ENCODE data around the gene CCDC172. TPM values are rescaled to one million over a fixed set of nuclear protein-coding genes. Genes with fewer than 3 reads are reported as not detected.

CCDC172 gene
- total RNA-seq, 1 donor from 2014 or later, result not detected

GRCh38 chr10:116331815-116332214 is 7.6 kb downstream of the CCDC172 start:
- H3K27me3 ChIP-seq, result no peaks in the 10 kb centered on the region
- Mint-ChIP-seq H3K27me3 (ENCODE audit: insufficient read depth, low read depth) (no peaks in the 10 kb centered on the region), H3K36me3 (no peaks in the 10 kb centered on the region), H3K4me1 (no peaks in the 10 kb centered on the region), H3K9me3 (no peaks in the 10 kb centered on the region), H3K27ac (no peak overlapping the region), H3K4me3 (no peak overlapping the region)
- no peak overlapping the region for H3K4me2 ChIP-seq
- no peaks in the 10 kb centered on the region for H3K36me3 ChIP-seq
- H3K4me3 ChIP-seq, result no peak overlapping the region
- no peak for DNase-seq (ENCODE audit: low spot score)
- no peaks in the 10 kb centered on the region for H3K9me3 ChIP-seq (ENCODE audit: low read depth)
- no peaks in the 10 kb centered on the region for H3K4me1 ChIP-seq
- no peak overlapping the region for H3K27ac ChIP-seq
- TF ChIP-seq EZH2 (IDR thresholded peaks at IDR 0.05) (no peak), EZH2phosphoT487 (IDR thresholded peaks at IDR 0.05) (no peak)
- TF ChIP-seq, protein P1, sequence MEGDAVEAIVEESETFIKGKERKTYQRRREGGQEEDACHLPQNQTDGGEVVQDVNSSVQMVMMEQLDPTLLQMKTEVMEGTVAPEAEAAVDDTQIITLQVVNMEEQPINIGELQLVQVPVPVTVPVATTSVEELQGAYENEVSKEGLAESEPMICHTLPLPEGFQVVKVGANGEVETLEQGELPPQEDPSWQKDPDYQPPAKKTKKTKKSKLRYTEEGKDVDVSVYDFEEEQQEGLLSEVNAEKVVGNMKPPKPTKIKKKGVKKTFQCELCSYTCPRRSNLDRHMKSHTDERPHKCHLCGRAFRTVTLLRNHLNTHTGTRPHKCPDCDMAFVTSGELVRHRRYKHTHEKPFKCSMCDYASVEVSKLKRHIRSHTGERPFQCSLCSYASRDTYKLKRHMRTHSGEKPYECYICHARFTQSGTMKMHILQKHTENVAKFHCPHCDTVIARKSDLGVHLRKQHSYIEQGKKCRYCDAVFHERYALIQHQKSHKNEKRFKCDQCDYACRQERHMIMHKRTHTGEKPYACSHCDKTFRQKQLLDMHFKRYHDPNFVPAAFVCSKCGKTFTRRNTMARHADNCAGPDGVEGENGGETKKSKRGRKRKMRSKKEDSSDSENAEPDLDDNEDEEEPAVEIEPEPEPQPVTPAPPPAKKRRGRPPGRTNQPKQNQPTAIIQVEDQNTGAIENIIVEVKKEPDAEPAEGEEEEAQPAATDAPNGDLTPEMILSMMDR (IDR thresholded peaks at IDR 0.05), result no peak
- H3K9ac ChIP-seq, result no peak overlapping the region
- no peaks in the 10 kb centered on the region for H3F3A ChIP-seq (ENCODE audit: low read depth)
- H4K20me1 ChIP-seq (ENCODE audit: low read depth), result no peaks in the 10 kb centered on the region
- no peak overlapping the region for H2AFZ ChIP-seq (replicated peaks)
- H3K79me2 ChIP-seq (ENCODE audit: low read depth), result no peaks in the 10 kb centered on the region

DNA sequence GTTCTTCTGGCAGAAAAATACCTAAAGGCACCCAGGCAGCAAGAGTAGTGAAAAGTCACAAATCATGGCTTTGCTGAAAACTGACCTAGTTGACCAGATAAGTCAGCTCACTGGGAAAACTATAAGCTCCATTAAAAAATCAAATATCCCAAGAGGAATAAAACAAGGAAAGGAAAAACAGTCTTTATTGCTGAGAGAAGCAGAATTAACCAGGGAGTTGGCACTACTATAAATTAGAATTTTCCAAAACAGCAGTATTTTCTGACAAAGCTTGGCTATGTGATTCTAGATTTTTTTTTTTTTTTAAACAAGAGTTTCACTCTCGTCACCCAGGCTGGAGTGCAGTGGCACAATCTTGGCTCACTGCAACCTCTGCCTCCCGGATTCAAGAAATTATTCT is 12.6 kb downstream of the CCDC172 start:
- no peaks in the 10 kb centered on the region for H3F3A ChIP-seq (ENCODE audit: low read depth)
- no peaks in the 10 kb centered on the region for H3K4me1 Mint-ChIP-seq

GRCh38 chr10:116352125-116352524 is 27.9 kb downstream of the CCDC172 start:
- Histone ChIP-seq H3K79me2 (ENCODE audit: low read depth) (no peaks in the 10 kb centered on the region), H3K4me2 (no peak overlapping the region), H3K9ac (no peak overlapping the region), H3K9me3 (ENCODE audit: low read depth) (no peaks in the 10 kb centered on the region), H2AFZ (replicated peaks) (no peak overlapping the region), H3K36me3 (no peaks in the 10 kb centered on the region), H3K4me3 (no peak overlapping the region), H3F3A (ENCODE audit: low read depth) (no peaks in the 10 kb centered on the region), H3K27ac (no peak overlapping the region), H3K4me1 (peaks cover 7% of the 10 kb centered on the region), H3K27me3 (no peaks in the 10 kb centered on the region), H4K20me1 (ENCODE audit: low read depth) (no peaks in the 10 kb centered on the region)
- H3K4me1 Mint-ChIP-seq, result no peaks in the 10 kb centered on the region
- H3K4me3 Mint-ChIP-seq, result no peak overlapping the region
- TF ChIP-seq EZH2 (IDR thresholded peaks at IDR 0.05) (no peak), EZH2phosphoT487 (IDR thresholded peaks at IDR 0.05) (no peak)
- TF ChIP-seq, protein P1 (IDR thresholded peaks at IDR 0.05), result no peak
- no peak for DNase-seq (ENCODE audit: low spot score)
- no peaks in the 10 kb centered on the region for H3K36me3 Mint-ChIP-seq
- H3K9me3 Mint-ChIP-seq, result no peaks in the 10 kb centered on the region
- no peak overlapping the region for H3K27ac Mint-ChIP-seq
- H3K27me3 Mint-ChIP-seq (ENCODE audit: insufficient read depth, low read depth), result no peaks in the 10 kb centered on the region

More for the DNA sequence above, 12.6 kb downstream of the CCDC172 start:
- H3K27ac Mint-ChIP-seq, result no peak overlapping the region
- no peaks in the 10 kb centered on the region for H3K27me3 ChIP-seq
- no peak overlapping the region for H3K4me2 ChIP-seq
- H3K9me3 Mint-ChIP-seq, result no peaks in the 10 kb centered on the region
- H3K4me1 ChIP-seq, result no peaks in the 10 kb centered on the region
- no peak for DNase-seq (ENCODE audit: low spot score)
- H3K27me3 Mint-ChIP-seq (ENCODE audit: insufficient read depth, low read depth), result no peaks in the 10 kb centered on the region
- no peaks in the 10 kb centered on the region for H3K9me3 ChIP-seq (ENCODE audit: low read depth)
- no peaks in the 10 kb centered on the region for H3K36me3 ChIP-seq
- no peaks in the 10 kb centered on the region for H3K36me3 Mint-ChIP-seq
- TF ChIP-seq, protein P1 (IDR thresholded peaks at IDR 0.05), result no peak
- TF ChIP-seq EZH2phosphoT487 (IDR thresholded peaks at IDR 0.05) (no peak), EZH2 (IDR thresholded peaks at IDR 0.05) (no peak)
- H3K9ac ChIP-seq, result no peak overlapping the region
- H2AFZ ChIP-seq (replicated peaks), result no peak overlapping the region
- no peaks in the 10 kb centered on the region for H4K20me1 ChIP-seq (ENCODE audit: low read depth)
- no peaks in the 10 kb centered on the region for H3K79me2 ChIP-seq (ENCODE audit: low read depth)
- H3K4me3 ChIP-seq, result no peak overlapping the region
- no peak overlapping the region for H3K4me3 Mint-ChIP-seq
- no peak overlapping the region for H3K27ac ChIP-seq
